Measurements from ENCODE around the gene RPLP2.
A peak's percentile ranks its signal among the peaks of the same experiment; 100 is the strongest.

- TF ChIP-seq CTCF (optimal IDR thresholded peaks at IDR 0.05 in 1 of 3, IDR thresholded peaks at IDR 0.05 in 1 of 3, conservative IDR thresholded peaks at IDR 0.05 in 1 of 3; ENCODE audit: extremely low read depth in 1 of 3, insufficient read depth in 2 of 3, low read length in 3 of 3) (peak in 1 of 3 experiments; percentile 1), EZH2 (IDR thresholded peaks at IDR 0.05; ENCODE audit: low read length) (no peak)
Observed at GRCh38 chr11:844693-845644, 35.2 kb downstream of the RPLP2 start.
